Measurements from ENCODE around the gene BSN.

Gene BSN

GRCh38 chr3:49663831-49664230 lies 109.6 kb downstream of the BSN start:
- in situ Hi-C loops (cut with HindIII; ENCODE audit: low pct_ligation_motif_present, low sequenced_read_pairs): loop anchor here (25.0 kb wide), 1 partner anchor 102 kb away; the partner anchor contains the start of gene BSN
- no peak for DNase-seq
- no peak for TF ChIP-seq CTCF (IDR thresholded peaks at IDR 0.05; ENCODE audit: low read depth, low read length, missing control alignments)
- Histone ChIP-seq H3K36me3 (replicated peaks) (no peaks in the 10 kb centered on the region), H3K27me3 (replicated peaks) (no peaks in the 10 kb centered on the region), H3K4me3 (ENCODE audit: low read depth, low read length) (no peak overlapping the region), H3K27ac (no peak overlapping the region)

GRCh38 chr3:49664300-49664699 lies 110.0 kb downstream of the BSN start:
- in situ Hi-C loops (cut with HindIII; ENCODE audit: low pct_ligation_motif_present, low sequenced_read_pairs): loop anchor here (25.0 kb wide), 1 partner anchor 102 kb away; the partner anchor contains the start of gene BSN
- no peak overlapping the region for H3K4me3 ChIP-seq (ENCODE audit: low read depth, low read length)
- no peak for TF ChIP-seq CTCF (IDR thresholded peaks at IDR 0.05; ENCODE audit: low read depth, low read length, missing control alignments)
- H3K27ac ChIP-seq: no peak overlapping the region
- no peaks in the 10 kb centered on the region for H3K36me3 ChIP-seq (replicated peaks)
- no peaks in the 10 kb centered on the region for H3K27me3 ChIP-seq (replicated peaks)
- no peak for DNase-seq

GRCh38 chr3:49665822-49666519 lies 111.7 kb downstream of the BSN start:
- no peak overlapping the region for H3K27ac ChIP-seq
- in situ Hi-C loops (cut with HindIII; ENCODE audit: low pct_ligation_motif_present, low sequenced_read_pairs): loop anchor here (25.0 kb wide), 1 partner anchor 104 kb away; the partner anchor contains the start of gene BSN
- no peaks in the 10 kb centered on the region for H3K36me3 ChIP-seq (replicated peaks)
- TF ChIP-seq CTCF (IDR thresholded peaks at IDR 0.05; ENCODE audit: low read depth, low read length, missing control alignments): no peak
- H3K27me3 ChIP-seq (replicated peaks): no peaks in the 10 kb centered on the region
- H3K4me3 ChIP-seq (ENCODE audit: low read depth, low read length): no peak overlapping the region
- DNase-seq: no peak

GRCh38 chr3:49666592-49666991 lies 112.3 kb downstream of the BSN start:
- H3K36me3 ChIP-seq (replicated peaks): no peaks in the 10 kb centered on the region
- H3K27ac ChIP-seq: no peak overlapping the region
- in situ Hi-C loops (cut with HindIII; ENCODE audit: low pct_ligation_motif_present, low sequenced_read_pairs): loop anchor here (25.0 kb wide), 1 partner anchor 104 kb away; the partner anchor contains the start of gene BSN
- DNase-seq: no peak
- no peak overlapping the region for H3K4me3 ChIP-seq (ENCODE audit: low read depth, low read length)
- no peak for TF ChIP-seq CTCF (IDR thresholded peaks at IDR 0.05; ENCODE audit: low read depth, low read length, missing control alignments)
- no peaks in the 10 kb centered on the region for H3K27me3 ChIP-seq (replicated peaks)

- H3K4me3 ChIP-seq (ENCODE audit: low read depth, low read length): no peak overlapping the region
- in situ Hi-C loops (cut with HindIII; ENCODE audit: low pct_ligation_motif_present, low sequenced_read_pairs): loop anchor here (25.0 kb wide), 1 partner anchor 106 kb away; the partner anchor contains the start of gene BSN
- H3K27me3 ChIP-seq (replicated peaks): no peaks in the 10 kb centered on the region
- no peaks in the 10 kb centered on the region for H3K36me3 ChIP-seq (replicated peaks)
- H3K27ac ChIP-seq: no peak overlapping the region
- no peak for DNase-seq
- no peak for TF ChIP-seq CTCF (IDR thresholded peaks at IDR 0.05; ENCODE audit: low read depth, low read length, missing control alignments)
Observed at GRCh38 chr3:49667701-49668413, 113.6 kb downstream of the BSN start.

Measured in brain microvascular endothelial cell (primary cell).